IMR-90 (cell line): ENCODE data around the gene PRR19. TPM values are rescaled to one million over a fixed set of nuclear protein-coding genes. Genes with fewer than 3 reads are reported as not detected.

Source experiments
- ATAC-seq: fragments of 200-7000 bp; cut with Tn5 transposase; 2 replicates; pipeline ENCODE4 v1.9.1; 2020; ENCODE audit warnings: low read depth, mild to moderate bottlenecking, moderate library complexity
- BruUV-seq: library from RNA; stranded (reverse); fragments of 400-500 nt; replicated peaks from 2 replicates; lab custom pipeline; 2021; lab: Mats Ljungman, UMichigan
- CTCF ChIA-PET: fragments of 300-600 bp; formaldehyde crosslinking; extraction: SDS; loops from one replicate; lab custom pipeline; 2021; ENCODE audit warnings: antibody characterized with exemption; lab: Yijun Ruan, JAX
- POLR2A ChIA-PET: fragments of 300-600 bp; sonication (Branson Sonifier 250); formaldehyde crosslinking; loops from one replicate; lab custom pipeline; 2022; ENCODE audit warnings: antibody characterized with exemption; ENCODE audit not compliant: unreplicated experiment; lab: Charles Lee
- DNase-seq: peaks from one replicate; pipeline ENCODE4 v3.0.0; 2013
- H2AFZ ChIP-seq: replicated peaks from 2 replicates; pipeline ENCODE3; 2013; ENCODE audit warnings: low read length, mild to moderate bottlenecking; ENCODE audit not compliant: poor library complexity
- H2AK5ac ChIP-seq: 2 replicates; pipeline ENCODE4 v1.6.1; 2013; ENCODE audit warnings: low read depth, low read length, inconsistent platforms
- H2AK9ac ChIP-seq: replicated peaks from 2 replicates; pipeline ENCODE3; 2013; ENCODE audit warnings: mild to moderate bottlenecking, low read depth, low read length, moderate library complexity; ENCODE audit not compliant: poor library complexity
- H2BK120ac ChIP-seq: 2 replicates; pipeline ENCODE4 v1.6.1; 2013; ENCODE audit warnings: low read depth, low read length, inconsistent platforms
- H2BK15ac ChIP-seq: 3 replicates; pipeline ENCODE4 v1.6.1; 2013; ENCODE audit warnings: low read depth, low read length, inconsistent platforms
- H2BK20ac ChIP-seq: 2 replicates; pipeline ENCODE4 v1.6.1; 2013; ENCODE audit warnings: low read depth, mild to moderate bottlenecking, inconsistent platforms, low read length, moderate library complexity
- H2BK5ac ChIP-seq: 2 replicates; pipeline ENCODE4 v1.6.1; 2013; ENCODE audit warnings: mild to moderate bottlenecking, low read depth, low read length, inconsistent platforms; ENCODE audit not compliant: poor library complexity, severe bottlenecking
- H3K14ac ChIP-seq: replicated peaks from 2 replicates; pipeline ENCODE4 v1.6.1; 2013; ENCODE audit warnings: low read depth, low read length, inconsistent platforms
- H3K18ac ChIP-seq: 2 replicates; pipeline ENCODE4 v1.6.1; 2013; ENCODE audit warnings: low read depth, low read length, control low read depth
- H3K23ac ChIP-seq: 2 replicates; pipeline ENCODE4 v1.6.1; 2013; ENCODE audit warnings: low read depth, low read length, inconsistent platforms
- H3K27ac ChIP-seq: 2 replicates; pipeline ENCODE4 v1.5.1; 2013; ENCODE audit warnings: mild to moderate bottlenecking, control low read depth, low read length; ENCODE audit not compliant: insufficient read depth
- H3K27me3 ChIP-seq: 2 replicates; pipeline ENCODE4 v1.6.1; 2013; ENCODE audit warnings: low read length; ENCODE audit not compliant: control insufficient read depth, insufficient read depth
- H3K36me3 ChIP-seq: 2 replicates; pipeline ENCODE4 v1.6.1; 2013; ENCODE audit warnings: low read length, mixed read lengths; ENCODE audit not compliant: control insufficient read depth, insufficient read depth
- H3K4ac ChIP-seq: 2 replicates; pipeline ENCODE4 v1.6.1; 2013; ENCODE audit warnings: low read depth, low read length, inconsistent platforms
- H3K4me1 ChIP-seq: 2 replicates; pipeline ENCODE4 v1.6.1; 2013; ENCODE audit warnings: low read length, mixed read lengths; ENCODE audit not compliant: control insufficient read depth, insufficient read depth
- H3K4me2 ChIP-seq: 2 replicates; pipeline ENCODE4 v1.6.1; 2013; ENCODE audit warnings: low read depth, mild to moderate bottlenecking, control low read depth, low read length, moderate library complexity
- H3K4me3 ChIP-seq: 2 replicates; pipeline ENCODE4 v1.5.1; 2013; ENCODE audit warnings: low read depth, mild to moderate bottlenecking, control low read depth, low read length, moderate library complexity; ENCODE audit not compliant: insufficient read depth
- H3K56ac ChIP-seq: 2 replicates; pipeline ENCODE4 v1.6.1; 2013; ENCODE audit warnings: low read length, inconsistent platforms; ENCODE audit not compliant: insufficient read depth; ENCODE audit errors: extremely low read depth
- H3K79me1 ChIP-seq, 2 experiments: 2 replicates each; pipeline ENCODE4 v1.6.1; 2013; ENCODE audit warnings: low read length in 2 of 2, inconsistent platforms in 1 of 2, low read depth in 1 of 2
- H3K9ac ChIP-seq: 2 replicates; pipeline ENCODE4 v1.6.1; 2013; ENCODE audit warnings: low read depth, low read length, control low read depth
- H3K9me1 ChIP-seq: 2 replicates; pipeline ENCODE4 v1.6.1; 2013; ENCODE audit warnings: low read length, inconsistent platforms; ENCODE audit not compliant: insufficient read depth
- H3K9me3 ChIP-seq: 2 replicates; pipeline ENCODE4 v1.6.1; 2013; ENCODE audit warnings: low read length; ENCODE audit not compliant: control insufficient read depth, insufficient read depth
- H4K20me1 ChIP-seq: 2 replicates; pipeline ENCODE4 v1.6.1; 2013; ENCODE audit warnings: low read length, inconsistent platforms; ENCODE audit not compliant: insufficient read depth
- H4K5ac ChIP-seq: 2 replicates; pipeline ENCODE4 v1.6.1; 2013; ENCODE audit warnings: mild to moderate bottlenecking, low read depth, low read length, control low read depth
- H4K8ac ChIP-seq, 2 experiments: 2 replicates each; pipeline ENCODE4 v1.6.1; 2013; ENCODE audit warnings: low read depth in 2 of 2, low read length in 2 of 2, control low read depth in 1 of 2, inconsistent platforms in 1 of 2
- H4K91ac ChIP-seq: 2 replicates; pipeline ENCODE4 v1.6.1; 2013; ENCODE audit warnings: low read depth, low read length, inconsistent platforms; ENCODE audit not compliant: insufficient read depth
- CEBPB ChIP-seq: IDR thresholded peaks from 2 replicates; pipeline ENCODE4 v1.6.1; 2012; ENCODE audit warnings: low read depth, low read length, improper control_type of control experiment
- FOS ChIP-seq: fragments of 150-350 bp; IDR thresholded peaks from 2 replicates; pipeline ENCODE4 v1.6.1; 2016; ENCODE audit warnings: low read depth, low read length
- MXI1 ChIP-seq: IDR thresholded peaks from 2 replicates; pipeline ENCODE4 v1.6.1; 2012; ENCODE audit warnings: low read depth, mild to moderate bottlenecking, low read length, moderate library complexity, borderline replicate concordance
- NFE2L2 ChIP-seq: fragments of 150-350 bp; IDR thresholded peaks from 2 replicates; pipeline ENCODE4 v1.6.1; 2016; ENCODE audit warnings: low read depth, mild to moderate bottlenecking, low read length
- RCOR1 ChIP-seq: IDR thresholded peaks from 2 replicates; pipeline ENCODE4 v1.6.1; 2012; ENCODE audit warnings: mild to moderate bottlenecking, low read length, improper control_type of control experiment; ENCODE audit not compliant: insufficient replicate concordance
- WGBS, 2 experiments: methylation state at CpG; one replicate each; pipeline versions ENCODE4 v1.1.5 to v1.1.7; 2013; ENCODE audit warnings: missing lambda C conversion rate in 2 of 2; ENCODE audit not compliant: insufficient read length in 1 of 2; ENCODE audit errors: extremely low coverage in 2 of 2; 5-methylcytosine and 5-hydroxymethylcytosine counted together
- dilution Hi-C: fragments of 300-500 bp; cut with HindIII; formaldehyde crosslinking; loops from one replicate; pipeline ENCODE4 v1.14.3; 2018; ENCODE audit warnings: low sequenced_read_pairs; ENCODE audit not compliant: unreplicated experiment
- in situ Hi-C: fragments of 300-500 bp; cut with MboI; formaldehyde crosslinking; loops from 3 replicates; pipeline ENCODE4 v1.14.3; 2019; ENCODE audit warnings: low sequenced_read_pairs, inconsistent platforms, mixed read lengths
- intact Hi-C: fragments of 100-400 bp; cut with micrococcal nuclease; formaldehyde crosslinking; loops from 2 replicates; pipeline ENCODE4 v1.10.0; 2022
- polyA plus RNA-seq, 3 experiments: library from polyadenylated mRNA; depleted of rRNA; stranded (reverse); fragments of >200 nt; gene quantifications; 2 replicates each; pipeline ENCODE4 v1.2.3, GENCODE V29; 2012; ENCODE audit warnings: low replicate concordance in 1 of 3
- total RNA-seq: library from RNA; depleted of rRNA; stranded (reverse); fragments of >200 nt; gene quantifications from 2 replicates; pipeline ENCODE4 v1.2.3, GENCODE V29; 2012
- TF ChIP-seq, protein P1 (sequence below): fragments of 150-350 bp; IDR thresholded peaks from 2 replicates; pipeline ENCODE4 v1.6.1; 2016; ENCODE audit warnings: low read depth, mild to moderate bottlenecking, low read length, moderate library complexity, borderline replicate concordance

PRR19 gene
- total and polyA plus RNA-seq, 2 of the 4 experiments (the other 2 are of a cell fraction): 0.36 to 1.6 TPM

DNA sequence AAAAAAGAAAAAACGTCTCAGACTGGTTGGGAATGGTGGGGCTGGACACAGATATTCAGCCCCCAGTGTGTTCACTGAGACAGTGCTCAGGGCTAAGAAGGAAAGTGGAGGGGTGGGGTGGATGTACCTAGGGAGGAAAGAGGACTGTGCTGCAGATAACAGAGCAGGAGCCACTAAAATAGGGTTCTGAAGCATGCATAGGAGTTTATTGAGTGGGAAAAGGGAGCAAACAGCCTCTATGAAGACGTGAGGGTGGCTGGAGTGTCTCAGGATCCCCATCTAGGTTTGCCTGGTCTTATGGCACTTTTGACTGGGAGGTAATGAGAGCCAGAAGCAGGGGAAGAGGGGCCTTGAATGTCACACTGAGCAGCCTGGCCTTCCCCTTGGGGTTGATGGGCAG lies 26.9 kb downstream of the PRR19 start:
- ChIA-PET POLR2A (no interaction called here), CTCF (no interaction called here)
- H3K79me1 ChIP-seq: peaks cover 16 to 63% of the 10 kb centered on the region in 2 experiments
- H2AFZ ChIP-seq: no peak overlapping the region
- intact Hi-C loops (no loop called here), dilution Hi-C loops (no loop called here), in situ Hi-C loops (loop anchor here (10.0 kb wide), 1 partner anchor 194 kb away; the partner anchor contains the start of gene POU2F2)
- TF ChIP-seq RCOR1 (no peak), MXI1 (no peak), NFE2L2 (no peak), FOS (no peak), CEBPB (no peak)
- TF ChIP-seq, protein P1, sequence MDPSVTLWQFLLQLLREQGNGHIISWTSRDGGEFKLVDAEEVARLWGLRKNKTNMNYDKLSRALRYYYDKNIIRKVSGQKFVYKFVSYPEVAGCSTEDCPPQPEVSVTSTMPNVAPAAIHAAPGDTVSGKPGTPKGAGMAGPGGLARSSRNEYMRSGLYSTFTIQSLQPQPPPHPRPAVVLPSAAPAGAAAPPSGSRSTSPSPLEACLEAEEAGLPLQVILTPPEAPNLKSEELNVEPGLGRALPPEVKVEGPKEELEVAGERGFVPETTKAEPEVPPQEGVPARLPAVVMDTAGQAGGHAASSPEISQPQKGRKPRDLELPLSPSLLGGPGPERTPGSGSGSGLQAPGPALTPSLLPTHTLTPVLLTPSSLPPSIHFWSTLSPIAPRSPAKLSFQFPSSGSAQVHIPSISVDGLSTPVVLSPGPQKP: no peak
- H4K5ac ChIP-seq: no peak overlapping the region
- H2BK5ac ChIP-seq: no peak overlapping the region
- H4K8ac ChIP-seq: no peak overlapping the region
- DNase-seq (no peak), ATAC-seq (no peak)
- H3K4me1 ChIP-seq: peaks cover 4% of the 10 kb centered on the region
- no peak overlapping the region for H3K9ac ChIP-seq
- H4K20me1 ChIP-seq: peaks cover 23% of the 10 kb centered on the region
- no peak overlapping the region for H2AK5ac ChIP-seq
- no peak overlapping the region for H2BK120ac ChIP-seq
- no peak overlapping the region for H3K4me2 ChIP-seq
- peaks cover 5% of the 10 kb centered on the region; the same call in 1 of the 2 replicates for H3K9me1 ChIP-seq
- H4K91ac ChIP-seq: no peak overlapping the region
- no peaks in the 10 kb centered on the region for H3K9me3 ChIP-seq
- H2BK20ac ChIP-seq: no peak overlapping the region
- no peak overlapping the region for H3K23ac ChIP-seq
- no peak overlapping the region for H3K56ac ChIP-seq
- no peak overlapping the region for H3K18ac ChIP-seq
- H3K4ac ChIP-seq: no peak overlapping the region
- no peak overlapping the region for H3K27ac ChIP-seq
- no TSS peak for BruUV-seq
- 100% methylated on average over 2 of the region's 2 CpGs; no CpG with 5 or more reads in 1 of the 2 experiments for whole genome bisulfite sequencing, 2 experiments
- peaks cover 8% of the 10 kb centered on the region; the same call in 1 of the 2 replicates for H3K27me3 ChIP-seq
- no peak overlapping the region for H2AK9ac ChIP-seq
- H2BK15ac ChIP-seq: no peak overlapping the region
- no peak overlapping the region for H3K14ac ChIP-seq
- H3K4me3 ChIP-seq: no peak overlapping the region
- peaks cover 3% of the 10 kb centered on the region; the same call in 1 of the 2 replicates for H3K36me3 ChIP-seq
